GM18858 (cell line): ENCODE measurements around the gene SMDT1.
"Not testable (repeated sequence)": the region's sequence is repeated elsewhere in the genome, so short reads cannot be mapped to it uniquely, and the experiment has no call there.

ENCODE experiments used
- ATAC-seq: cut with Tn5 transposase; IDR thresholded peaks from one replicate; pipeline ENCODE4 v1.9.1; 2021; ENCODE audit not compliant: unreplicated experiment

SMDT1 gene

GRCh38 chr22:42070517-42071422 lies 8.7 kb upstream of the SMDT1 start, which contains the start of gene NAGA:
Gene NAGA (minus strand): TSS chr22:42070812. CDS start chr22:42070297, 515 bp downstream.
- peak; percentile 75 for ATAC-seq

- ATAC-seq, result not testable (repeated sequence)
Measured at GRCh38 chr22:42071508-42071907, 8.0 kb upstream of the SMDT1 start.

- no peak for ATAC-seq
Measured at GRCh38 chr22:42072606-42073330, 6.7 kb upstream of the SMDT1 start.

- no peak for ATAC-seq
Measured at GRCh38 chr22:42073621-42074041, 5.9 kb upstream of the SMDT1 start.

GRCh38 chr22:42074132-42074811 lies 5.2 kb upstream of the SMDT1 start, which contains the start of gene PHETA2:
Gene PHETA2 (plus strand): TSS chr22:42074248. CDS start chr22:42077294, 3,046 bp downstream.
- no peak for ATAC-seq

GRCh38 chr22:42074846-42075676 lies 4.4 kb upstream of the SMDT1 start:
- no peak for ATAC-seq

GRCh38 chr22:42076764-42077485 lies 2.6 kb upstream of the SMDT1 start:
- no peak for ATAC-seq

- no peak for ATAC-seq
Measured at GRCh38 chr22:42077486-42078125, 1.9 kb upstream of the SMDT1 start.

- no peak for ATAC-seq
Measured at GRCh38 chr22:42078469-42079318, 806 bp upstream of the SMDT1 start.

GRCh38 chr22:42080287-42080686 lies 787 bp downstream of the SMDT1 start:
- ATAC-seq, result no peak

- no peak for ATAC-seq
Measured at GRCh38 chr22:42083119-42083518, 3.6 kb downstream of the SMDT1 start.

GRCh38 chr22:42084874-42085273 lies 5.4 kb downstream of the SMDT1 start:
- ATAC-seq, result no peak

GRCh38 chr22:42086051-42086450 lies 6.6 kb downstream of the SMDT1 start:
- no peak for ATAC-seq

- ATAC-seq, result peak; percentile 86
Measured at GRCh38 chr22:42090596-42091454, 11.3 kb downstream of the SMDT1 start, which contains the start of gene NDUFA6. Gene NDUFA6 (minus strand): TSS chr22:42090772. CDS start chr22:42090744, 28 bp downstream.

- ATAC-seq, result no peak
Measured at GRCh38 chr22:42091455-42091782, 11.9 kb downstream of the SMDT1 start.

GRCh38 chr22:42101199-42101598 lies 21.7 kb downstream of the SMDT1 start:
- no peak for ATAC-seq

- not testable (repeated sequence) for ATAC-seq
Measured at GRCh38 chr22:42104332-42104860, 24.9 kb downstream of the SMDT1 start.
